ENCODE measurements around the gene RPTOR. TPM values are rescaled to one million over a fixed set of nuclear protein-coding genes. Genes with fewer than 3 reads are reported as not detected.

The RPTOR gene
- polyA plus RNA-seq, 1 donor (not counting 4 experiments of a cell fraction or from before 2014, with no cell fraction given) = 4.0 TPM

GRCh38 chr17:80926591-80927250 is 382.1 kb downstream of the RPTOR start:
- dilution Hi-C loops (cut with MboI; ENCODE audit: extremely low pct_ligation_motif_present, low sequenced_read_pairs) = no loop called here
- Histone ChIP-seq H3K36me3 (ENCODE audit: control insufficient read depth in 2 of 2, extremely low read depth in 1 of 2, insufficient read depth in 2 of 2, low read length in 2 of 2) (peaks cover 10 to 17% of the 10 kb centered on the region in 2 experiments), H3K4me2 (ENCODE audit: control insufficient read depth, extremely low read depth, insufficient read depth, low read depth, low read length) (no peak overlapping the region), H3K79me2 (ENCODE audit: control insufficient read depth, insufficient read depth, low read length) (no peaks in the 10 kb centered on the region), H2AFZ (ENCODE audit: control insufficient read depth, low read length) (no peak overlapping the region), H3K27me3 (ENCODE audit: control insufficient read depth, extremely low read depth, insufficient read depth, low read length) (no peaks in the 10 kb centered on the region), H3K9me1 (ENCODE audit: control insufficient read depth, extremely low read depth, insufficient read depth, low read length) (no peaks in the 10 kb centered on the region), H3K27ac (ENCODE audit: control insufficient read depth, insufficient read depth, low read length) (no peak overlapping the region), H3K4me1 (ENCODE audit: control insufficient read depth, extremely low read depth, insufficient read depth, low read length) (no peaks in the 10 kb centered on the region), H3K4me3 (ENCODE audit: control insufficient read depth in 2 of 3, extremely low read depth in 1 of 3, insufficient read depth in 2 of 3, low read depth in 1 of 3, low read length in 3 of 3) (no peak overlapping the region), H3K9me3 (ENCODE audit: control insufficient read depth, low read depth, low read length) (no peaks in the 10 kb centered on the region), H4K20me1 (ENCODE audit: control insufficient read depth, extremely low read depth, insufficient read depth, low read length) (no peaks in the 10 kb centered on the region), H3K9ac (ENCODE audit: control insufficient read depth, extremely low read depth, insufficient read depth, low read length) (no peak overlapping the region)
- no peak for TF ChIP-seq EZH2 (IDR thresholded peaks at IDR 0.05; ENCODE audit: low read length)
- TF ChIP-seq CTCF (optimal IDR thresholded peaks at IDR 0.05 in 1 of 3, IDR thresholded peaks at IDR 0.05 in 1 of 3, conservative IDR thresholded peaks at IDR 0.05 in 1 of 3; ENCODE audit: extremely low read depth in 1 of 3, insufficient read depth in 2 of 3, low read length in 3 of 3) = no peak
- DNase-seq (ENCODE audit: low read depth, low spot score) (no peak), FAIRE-seq (no peak)

GRCh38 chr17:80927791-80928216 is 383.2 kb downstream of the RPTOR start:
- dilution Hi-C loops (cut with MboI; ENCODE audit: extremely low pct_ligation_motif_present, low sequenced_read_pairs) = no loop called here
- DNase-seq (ENCODE audit: low read depth, low spot score) (no peak), FAIRE-seq (no peak)
- Histone ChIP-seq H3K79me2 (ENCODE audit: control insufficient read depth, insufficient read depth, low read length) (no peaks in the 10 kb centered on the region), H3K9ac (ENCODE audit: control insufficient read depth, extremely low read depth, insufficient read depth, low read length) (no peak overlapping the region), H4K20me1 (ENCODE audit: control insufficient read depth, extremely low read depth, insufficient read depth, low read length) (no peaks in the 10 kb centered on the region), H3K36me3 (ENCODE audit: control insufficient read depth in 2 of 2, extremely low read depth in 1 of 2, insufficient read depth in 2 of 2, low read length in 2 of 2) (peaks cover 10 to 13% of the 10 kb centered on the region in 2 experiments), H2AFZ (ENCODE audit: control insufficient read depth, low read length) (no peak overlapping the region), H3K9me1 (ENCODE audit: control insufficient read depth, extremely low read depth, insufficient read depth, low read length) (no peaks in the 10 kb centered on the region), H3K27me3 (ENCODE audit: control insufficient read depth, extremely low read depth, insufficient read depth, low read length) (no peaks in the 10 kb centered on the region), H3K4me2 (ENCODE audit: control insufficient read depth, extremely low read depth, insufficient read depth, low read depth, low read length) (no peak overlapping the region), H3K4me3 (ENCODE audit: control insufficient read depth in 2 of 3, extremely low read depth in 1 of 3, insufficient read depth in 2 of 3, low read depth in 1 of 3, low read length in 3 of 3) (no peak overlapping the region), H3K27ac (ENCODE audit: control insufficient read depth, insufficient read depth, low read length) (no peak overlapping the region), H3K9me3 (ENCODE audit: control insufficient read depth, low read depth, low read length) (no peaks in the 10 kb centered on the region), H3K4me1 (ENCODE audit: control insufficient read depth, extremely low read depth, insufficient read depth, low read length) (no peaks in the 10 kb centered on the region)
- TF ChIP-seq CTCF (optimal IDR thresholded peaks at IDR 0.05 in 1 of 3, IDR thresholded peaks at IDR 0.05 in 1 of 3, conservative IDR thresholded peaks at IDR 0.05 in 1 of 3; ENCODE audit: extremely low read depth in 1 of 3, insufficient read depth in 2 of 3, low read length in 3 of 3) = no peak
- no peak for TF ChIP-seq EZH2 (IDR thresholded peaks at IDR 0.05; ENCODE audit: low read length)

Measured in keratinocyte (primary cell).